ENCODE data around the gene NKX6-1. TPM values are rescaled to one million over a fixed set of nuclear protein-coding genes. Genes with fewer than 3 reads are reported as not detected.

The NKX6-1 gene
- total and polyA plus RNA-seq, 2 donors from 2014 or later: 0.35 TPM; not detected in 1

- peak in 1 of 5 donors; percentile 44 for DNase-seq
- no peak for FAIRE-seq
- H3K27ac ChIP-seq (ENCODE audit: low read depth in 2 of 2, low read length in 2 of 2): no peak overlapping the region
- H3K9me3 ChIP-seq (ENCODE audit: control insufficient read depth in 2 of 3, insufficient read depth in 1 of 3, low read length in 3 of 3): no peaks in the 10 kb centered on the region
- H3K36me3 ChIP-seq (ENCODE audit: control insufficient read depth in 2 of 3, insufficient read depth in 3 of 3, low read length in 3 of 3): no peaks in the 10 kb centered on the region
- H3K9ac ChIP-seq (ENCODE audit: low read length in 3 of 3): no peak overlapping the region
- TF ChIP-seq CTCF (IDR thresholded peaks at IDR 0.05; ENCODE audit: borderline replicate concordance, extremely low read depth, insufficient read depth): no peak
- intact Hi-C loops (cut with DNase I): no loop called here
- H3K4me3 ChIP-seq (ENCODE audit: low read length in 3 of 3): no peak overlapping the region
- H3K27me3 ChIP-seq (ENCODE audit: control insufficient read depth, insufficient read depth, low read length): peaks cover 80% of the 10 kb centered on the region
- H3K4me1 ChIP-seq (ENCODE audit: control insufficient read depth in 2 of 3, insufficient read depth in 2 of 3, low read depth in 1 of 3, low read length in 3 of 3): peaks cover 0 to 2% (median 0%) of the 10 kb centered on the region in 3 donors
These were observed 7.6 kb downstream of the NKX6-1 start for GRCh38 chr4:84491481-84491880.

- DNase-seq (no peak), FAIRE-seq (no peak)
- no peak for TF ChIP-seq CTCF (IDR thresholded peaks at IDR 0.05; ENCODE audit: borderline replicate concordance, extremely low read depth, insufficient read depth)
- Histone ChIP-seq H3K27me3 (ENCODE audit: control insufficient read depth, insufficient read depth, low read length) (peaks cover 79% of the 10 kb centered on the region), H3K4me3 (ENCODE audit: low read length in 3 of 3) (no peak overlapping the region), H3K9me3 (ENCODE audit: control insufficient read depth in 2 of 3, insufficient read depth in 1 of 3, low read length in 3 of 3) (no peaks in the 10 kb centered on the region), H3K27ac (ENCODE audit: low read depth in 2 of 2, low read length in 2 of 2) (no peak overlapping the region), H3K4me1 (ENCODE audit: control insufficient read depth in 2 of 3, insufficient read depth in 2 of 3, low read depth in 1 of 3, low read length in 3 of 3) (peaks cover 0 to 2% (median 0%) of the 10 kb centered on the region in 3 donors), H3K9ac (ENCODE audit: low read length in 3 of 3) (no peak overlapping the region), H3K36me3 (ENCODE audit: control insufficient read depth in 2 of 3, insufficient read depth in 3 of 3, low read length in 3 of 3) (no peaks in the 10 kb centered on the region)
- intact Hi-C loops (cut with DNase I): no loop called here
These were observed 8.4 kb downstream of the NKX6-1 start for GRCh38 chr4:84490663-84491062.

- H3K9ac ChIP-seq (ENCODE audit: low read length in 3 of 3): no peak overlapping the region
These were observed 14.9 kb downstream of the NKX6-1 start for GRCh38 chr4:84484236-84484635.

More at GRCh38 chr4:84484236-84484635, 14.9 kb downstream of the NKX6-1 start:
- H3K36me3 ChIP-seq (ENCODE audit: control insufficient read depth in 2 of 3, insufficient read depth in 3 of 3, low read length in 3 of 3): no peaks in the 10 kb centered on the region
- H3K4me3 ChIP-seq (ENCODE audit: low read length in 3 of 3): no peak overlapping the region
- intact Hi-C loops (cut with DNase I): no loop called here
- peaks cover 0 to 6% (median 5%) of the 10 kb centered on the region in 3 donors for H3K4me1 ChIP-seq (ENCODE audit: control insufficient read depth in 2 of 3, insufficient read depth in 2 of 3, low read depth in 1 of 3, low read length in 3 of 3)
- H3K27me3 ChIP-seq (ENCODE audit: control insufficient read depth, insufficient read depth, low read length): peaks cover 74% of the 10 kb centered on the region
- no peak for DNase-seq
- no peak for FAIRE-seq
- H3K9me3 ChIP-seq (ENCODE audit: control insufficient read depth in 2 of 3, insufficient read depth in 1 of 3, low read length in 3 of 3): no peaks in the 10 kb centered on the region
- TF ChIP-seq CTCF (IDR thresholded peaks at IDR 0.05; ENCODE audit: borderline replicate concordance, extremely low read depth, insufficient read depth): no peak
- H3K27ac ChIP-seq (ENCODE audit: low read depth in 2 of 2, low read length in 2 of 2): no peak overlapping the region
